Ishikawa (cell line): Measurements from ENCODE around the gene LSAMP.

ENCODE experiments used
- CEBPB ChIP-seq: IDR thresholded peaks from 2 replicates; pipeline ENCODE4 v1.6.1; 2012
- CREB1 ChIP-seq: IDR thresholded peaks from 2 replicates; pipeline ENCODE4 v1.6.1; 2012; ENCODE audit warnings: low read depth
- EGR1 ChIP-seq: IDR thresholded peaks from 2 replicates; pipeline ENCODE4 v1.6.1; 2012
- EP300 ChIP-seq: IDR thresholded peaks from 2 replicates; pipeline ENCODE4 v1.6.1; 2012; ENCODE audit warnings: borderline replicate concordance
- MAX ChIP-seq: IDR thresholded peaks from 2 replicates; pipeline ENCODE4 v1.6.1; 2012
- NFIC ChIP-seq: IDR thresholded peaks from 2 replicates; pipeline ENCODE4 v1.6.1; 2012
- RAD21 ChIP-seq: IDR thresholded peaks from 2 replicates; pipeline ENCODE4 v1.6.1; 2012; ENCODE audit warnings: low read depth
- TAF1 ChIP-seq: IDR thresholded peaks from 2 replicates; pipeline ENCODE4 v1.6.1; 2012; ENCODE audit warnings: low read depth, mild to moderate bottlenecking
- TCF12 ChIP-seq: IDR thresholded peaks from 2 replicates; pipeline ENCODE4 v1.6.1; 2012; ENCODE audit warnings: low read depth
- TEAD4 ChIP-seq: IDR thresholded peaks from 2 replicates; pipeline ENCODE4 v1.6.1; 2012
- YY1 ChIP-seq: IDR thresholded peaks from 2 replicates; pipeline ENCODE4 v1.6.1; 2012; ENCODE audit warnings: low read depth
- ZBTB7A ChIP-seq: IDR thresholded peaks from 2 replicates; pipeline ENCODE4 v1.6.1; 2012; ENCODE audit warnings: low read depth

GRCh38 chr3:115790759-115791158 is 654.5 kb downstream of the LSAMP start:
- TF ChIP-seq TAF1 (no peak), CREB1 (no peak), NFIC (peak; percentile 58), CEBPB (no peak), TEAD4 (peak; percentile 52; the same call in 1 of the 2 replicates), YY1 (no peak), EGR1 (no peak), MAX (peak; percentile 43; the same call in 1 of the 2 replicates), TCF12 (peak; percentile 73), EP300 (peak; percentile 89; the same call in 1 of the 2 replicates), ZBTB7A (no peak), RAD21 (no peak)
